ENCODE data around the gene MROH2A.

MROH2A gene

DNA sequence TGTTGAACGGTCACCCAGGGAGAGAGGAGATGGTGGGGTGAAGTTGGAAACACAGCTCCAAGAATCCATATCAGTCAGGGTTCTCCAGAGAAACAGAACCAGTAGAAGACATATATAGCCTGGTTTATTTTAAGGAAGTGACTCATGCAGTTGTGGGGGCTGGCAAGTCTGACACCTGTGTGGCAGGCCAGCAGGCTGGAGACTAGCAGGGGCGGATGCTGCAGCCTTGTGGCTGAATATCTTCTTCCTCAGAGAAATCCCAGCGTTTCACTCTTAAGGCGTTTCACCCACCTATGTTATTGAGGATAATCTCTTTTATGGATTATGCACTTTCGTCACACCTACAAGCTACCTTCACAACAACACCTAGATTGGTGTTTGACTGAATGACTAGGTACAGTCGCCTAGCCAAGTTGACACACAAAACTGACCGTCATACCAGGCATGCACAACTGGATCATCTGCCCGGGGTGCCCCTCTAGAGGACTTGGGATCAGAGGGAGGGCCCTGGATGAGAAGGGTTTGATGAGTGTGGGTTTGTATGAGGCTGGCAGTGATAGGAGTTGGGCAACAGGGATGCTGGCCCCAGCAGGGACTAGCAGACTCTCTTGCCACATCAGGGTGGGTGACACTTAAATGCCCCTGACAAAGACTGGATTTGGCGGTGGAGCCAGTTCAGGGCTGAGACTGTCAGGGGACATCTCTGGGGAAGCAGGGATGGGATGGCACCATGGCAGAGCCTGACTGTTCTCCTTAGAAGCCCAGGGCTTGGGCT is 23.4 kb downstream of the MROH2A start:
- Histone ChIP-seq H3K4me2 (ENCODE audit: low read length) (no peak overlapping the region), H3K79me1 (ENCODE audit: low read length) (no peaks in the 10 kb centered on the region), H3K36me3 (ENCODE audit: control insufficient read depth in 1 of 2, insufficient read depth in 2 of 2, low read length in 2 of 2) (no peaks in the 10 kb centered on the region), H3K4me1 (ENCODE audit: control insufficient read depth in 1 of 2, insufficient read depth in 2 of 2, low read length in 2 of 2) (no peaks in the 10 kb centered on the region), H2BK12ac (ENCODE audit: low read length) (no peak overlapping the region), H2BK5ac (ENCODE audit: low read depth, low read length, poor library complexity) (no peak overlapping the region), H4K12ac (ENCODE audit: low read depth, low read length) (no peak overlapping the region), H2AK5ac (ENCODE audit: low read length) (no peak overlapping the region), H3K14ac (ENCODE audit: low read length) (no peak overlapping the region), H3K4ac (ENCODE audit: low read depth, low read length) (no peak overlapping the region), H4K8ac (ENCODE audit: low read depth, low read length) (no peak overlapping the region), H3K9me3 (ENCODE audit: insufficient read depth, low read depth, low read length) (peaks cover 12% of the 10 kb centered on the region), H3K23ac (ENCODE audit: low read length) (no peak overlapping the region), H4K91ac (ENCODE audit: low read depth, low read length) (no peak overlapping the region), H3K27me3 (ENCODE audit: insufficient read depth, low read length) (no peaks in the 10 kb centered on the region), H2BK120ac (ENCODE audit: insufficient read depth, low read length, poor library complexity) (no peak overlapping the region), H3K79me2 (ENCODE audit: control insufficient read depth, insufficient read depth, low read length, poor library complexity) (no peaks in the 10 kb centered on the region), H3K27ac (ENCODE audit: low read depth, low read length) (no peak overlapping the region), H3K18ac (ENCODE audit: low read length) (no peak overlapping the region), H3K4me3 (ENCODE audit: low read depth, low read length) (no peak overlapping the region), H3K9ac (ENCODE audit: low read length) (no peak overlapping the region), H2AFZ (ENCODE audit: insufficient read depth, low read length, poor library complexity) (no peak overlapping the region)
- DNase-seq = no peak
- no CpG with 5 or more reads among the region's 9 CpGs for WGBS (ENCODE audit: extremely low coverage, insufficient coverage, insufficient read length)

GRCh38 chr2:233802132-233802815 is 24.1 kb downstream of the MROH2A start:
- Histone ChIP-seq H3K79me1 (ENCODE audit: low read length) (no peaks in the 10 kb centered on the region), H3K4me1 (ENCODE audit: control insufficient read depth in 1 of 2, insufficient read depth in 2 of 2, low read length in 2 of 2) (no peaks in the 10 kb centered on the region), H3K9ac (ENCODE audit: low read length) (no peak overlapping the region), H3K9me3 (ENCODE audit: insufficient read depth, low read depth, low read length) (peaks cover 12% of the 10 kb centered on the region), H3K27me3 (ENCODE audit: insufficient read depth, low read length) (no peaks in the 10 kb centered on the region), H2BK5ac (ENCODE audit: low read depth, low read length, poor library complexity) (no peak overlapping the region), H2AFZ (ENCODE audit: insufficient read depth, low read length, poor library complexity) (no peak overlapping the region), H2BK120ac (ENCODE audit: insufficient read depth, low read length, poor library complexity) (no peak overlapping the region), H3K36me3 (ENCODE audit: control insufficient read depth in 1 of 2, insufficient read depth in 2 of 2, low read length in 2 of 2) (no peaks in the 10 kb centered on the region), H3K4me3 (ENCODE audit: low read depth, low read length) (no peak overlapping the region), H3K4ac (ENCODE audit: low read depth, low read length) (no peak overlapping the region), H2BK12ac (ENCODE audit: low read length) (no peak overlapping the region), H3K4me2 (ENCODE audit: low read length) (no peak overlapping the region), H2AK5ac (ENCODE audit: low read length) (no peak overlapping the region), H3K27ac (ENCODE audit: low read depth, low read length) (no peak overlapping the region), H4K8ac (ENCODE audit: low read depth, low read length) (no peak overlapping the region), H3K14ac (ENCODE audit: low read length) (no peak overlapping the region), H3K18ac (ENCODE audit: low read length) (no peak overlapping the region), H4K91ac (ENCODE audit: low read depth, low read length) (no peak overlapping the region), H3K23ac (ENCODE audit: low read length) (no peak overlapping the region), H3K79me2 (ENCODE audit: control insufficient read depth, insufficient read depth, low read length, poor library complexity) (no peaks in the 10 kb centered on the region), H4K12ac (ENCODE audit: low read depth, low read length) (no peak overlapping the region)
- no peak for DNase-seq
- no CpG with 5 or more reads among the region's 3 CpGs for WGBS (ENCODE audit: extremely low coverage, insufficient coverage, insufficient read length)

GRCh38 chr2:233803292-233803911 is 25.3 kb downstream of the MROH2A start:
- Histone ChIP-seq H2BK5ac (ENCODE audit: low read depth, low read length, poor library complexity) (no peak overlapping the region), H3K27me3 (ENCODE audit: insufficient read depth, low read length) (no peaks in the 10 kb centered on the region), H2AK5ac (ENCODE audit: low read length) (no peak overlapping the region), H3K4me1 (ENCODE audit: control insufficient read depth in 1 of 2, insufficient read depth in 2 of 2, low read length in 2 of 2) (no peaks in the 10 kb centered on the region), H3K4me3 (ENCODE audit: low read depth, low read length) (no peak overlapping the region), H2AFZ (ENCODE audit: insufficient read depth, low read length, poor library complexity) (no peak overlapping the region), H3K36me3 (ENCODE audit: control insufficient read depth in 1 of 2, insufficient read depth in 2 of 2, low read length in 2 of 2) (no peaks in the 10 kb centered on the region), H3K23ac (ENCODE audit: low read length) (no peak overlapping the region), H3K4ac (ENCODE audit: low read depth, low read length) (no peak overlapping the region), H3K18ac (ENCODE audit: low read length) (no peak overlapping the region), H4K12ac (ENCODE audit: low read depth, low read length) (no peak overlapping the region), H3K79me1 (ENCODE audit: low read length) (no peaks in the 10 kb centered on the region), H4K8ac (ENCODE audit: low read depth, low read length) (no peak overlapping the region), H2BK12ac (ENCODE audit: low read length) (no peak overlapping the region), H3K4me2 (ENCODE audit: low read length) (no peak overlapping the region), H3K27ac (ENCODE audit: low read depth, low read length) (no peak overlapping the region), H3K14ac (ENCODE audit: low read length) (no peak overlapping the region), H3K9me3 (ENCODE audit: insufficient read depth, low read depth, low read length) (peaks cover 11% of the 10 kb centered on the region), H3K9ac (ENCODE audit: low read length) (no peak overlapping the region), H4K91ac (ENCODE audit: low read depth, low read length) (no peak overlapping the region), H3K79me2 (ENCODE audit: control insufficient read depth, insufficient read depth, low read length, poor library complexity) (no peaks in the 10 kb centered on the region), H2BK120ac (ENCODE audit: insufficient read depth, low read length, poor library complexity) (no peak overlapping the region)
- no peak for DNase-seq
- no CpG with 5 or more reads among the region's 2 CpGs for WGBS (ENCODE audit: extremely low coverage, insufficient coverage, insufficient read length)

DNA sequence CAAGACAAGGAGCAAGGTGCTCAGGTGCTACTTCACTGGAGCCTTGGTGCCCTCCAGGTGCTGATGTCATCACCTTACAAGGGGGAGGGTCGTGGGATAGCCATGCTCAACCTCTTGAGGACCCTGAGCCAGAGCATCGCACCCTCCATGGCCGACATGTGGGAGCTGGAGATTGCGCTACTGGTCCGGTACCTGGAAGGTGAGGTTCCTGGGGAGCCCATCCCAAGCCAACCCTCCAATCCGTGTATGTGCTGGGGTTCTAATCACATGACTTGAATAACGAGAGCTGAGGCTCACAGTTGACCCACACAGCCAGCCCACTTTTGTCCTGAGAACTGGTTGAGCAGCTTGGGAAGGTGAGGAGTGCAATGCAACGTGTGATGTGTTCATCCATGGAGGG is 25.9 kb downstream of the MROH2A start:
- Histone ChIP-seq H2BK5ac (ENCODE audit: low read depth, low read length, poor library complexity) (no peak overlapping the region), H3K9ac (ENCODE audit: low read length) (no peak overlapping the region), H2AK5ac (ENCODE audit: low read length) (no peak overlapping the region), H3K14ac (ENCODE audit: low read length) (no peak overlapping the region), H3K27me3 (ENCODE audit: insufficient read depth, low read length) (no peaks in the 10 kb centered on the region), H3K36me3 (ENCODE audit: control insufficient read depth in 1 of 2, insufficient read depth in 2 of 2, low read length in 2 of 2) (no peaks in the 10 kb centered on the region), H3K4me2 (ENCODE audit: low read length) (no peak overlapping the region), H3K4me3 (ENCODE audit: low read depth, low read length) (no peak overlapping the region), H2BK12ac (ENCODE audit: low read length) (no peak overlapping the region), H4K8ac (ENCODE audit: low read depth, low read length) (no peak overlapping the region), H4K12ac (ENCODE audit: low read depth, low read length) (no peak overlapping the region), H2AFZ (ENCODE audit: insufficient read depth, low read length, poor library complexity) (no peak overlapping the region), H3K4me1 (ENCODE audit: control insufficient read depth in 1 of 2, insufficient read depth in 2 of 2, low read length in 2 of 2) (no peaks in the 10 kb centered on the region), H3K23ac (ENCODE audit: low read length) (no peak overlapping the region), H2BK120ac (ENCODE audit: insufficient read depth, low read length, poor library complexity) (no peak overlapping the region), H4K91ac (ENCODE audit: low read depth, low read length) (no peak overlapping the region), H3K79me1 (ENCODE audit: low read length) (no peaks in the 10 kb centered on the region), H3K27ac (ENCODE audit: low read depth, low read length) (no peak overlapping the region), H3K18ac (ENCODE audit: low read length) (no peak overlapping the region), H3K4ac (ENCODE audit: low read depth, low read length) (no peak overlapping the region), H3K79me2 (ENCODE audit: control insufficient read depth, insufficient read depth, low read length, poor library complexity) (no peaks in the 10 kb centered on the region), H3K9me3 (ENCODE audit: insufficient read depth, low read depth, low read length) (peaks cover 13% of the 10 kb centered on the region)
- WGBS (ENCODE audit: extremely low coverage, insufficient coverage, insufficient read length) = no CpG with 5 or more reads among the region's 8 CpGs
- DNase-seq = no peak
